ENCODE measurements around the gene DNER. TPM values are rescaled to one million over a fixed set of nuclear protein-coding genes. Genes with fewer than 3 reads are reported as not detected.

The DNER gene
- total RNA-seq, 1 experiment from 2014 or later = 8.4 TPM

- ChIA-PET CTCF (no interaction called here), POLR2A (ENCODE audit: low non-redundant PET) (no interaction called here)
- DNase-seq (ENCODE audit: low spot score) = no peak
- H3K36me3 ChIP-seq (ENCODE audit: insufficient read depth, low read length, poor library complexity, severe bottlenecking) = no peaks in the 10 kb centered on the region
- no peak overlapping the region for H3K4me3 ChIP-seq (ENCODE audit: low read depth, low read length, poor library complexity, severe bottlenecking)
- no peaks in the 10 kb centered on the region for H3K27me3 ChIP-seq (replicated peaks; ENCODE audit: insufficient read depth, low read depth, low read length, poor library complexity)
- H3K27ac ChIP-seq (ENCODE audit: low read depth, low read length, poor library complexity, severe bottlenecking) = no peak overlapping the region
- H3K4me1 ChIP-seq (ENCODE audit: insufficient read depth, low read length, poor library complexity, severe bottlenecking) = no peaks in the 10 kb centered on the region
- no TSS peak for BruUV-seq (replicated peaks)
- no peaks in the 10 kb centered on the region for H3K9me3 ChIP-seq (ENCODE audit: low read depth, low read length, poor library complexity, severe bottlenecking)
- intact Hi-C loops (cut with micrococcal nuclease; ENCODE audit: unreplicated experiment) = no loop called here
- TF ChIP-seq, protein P1, sequence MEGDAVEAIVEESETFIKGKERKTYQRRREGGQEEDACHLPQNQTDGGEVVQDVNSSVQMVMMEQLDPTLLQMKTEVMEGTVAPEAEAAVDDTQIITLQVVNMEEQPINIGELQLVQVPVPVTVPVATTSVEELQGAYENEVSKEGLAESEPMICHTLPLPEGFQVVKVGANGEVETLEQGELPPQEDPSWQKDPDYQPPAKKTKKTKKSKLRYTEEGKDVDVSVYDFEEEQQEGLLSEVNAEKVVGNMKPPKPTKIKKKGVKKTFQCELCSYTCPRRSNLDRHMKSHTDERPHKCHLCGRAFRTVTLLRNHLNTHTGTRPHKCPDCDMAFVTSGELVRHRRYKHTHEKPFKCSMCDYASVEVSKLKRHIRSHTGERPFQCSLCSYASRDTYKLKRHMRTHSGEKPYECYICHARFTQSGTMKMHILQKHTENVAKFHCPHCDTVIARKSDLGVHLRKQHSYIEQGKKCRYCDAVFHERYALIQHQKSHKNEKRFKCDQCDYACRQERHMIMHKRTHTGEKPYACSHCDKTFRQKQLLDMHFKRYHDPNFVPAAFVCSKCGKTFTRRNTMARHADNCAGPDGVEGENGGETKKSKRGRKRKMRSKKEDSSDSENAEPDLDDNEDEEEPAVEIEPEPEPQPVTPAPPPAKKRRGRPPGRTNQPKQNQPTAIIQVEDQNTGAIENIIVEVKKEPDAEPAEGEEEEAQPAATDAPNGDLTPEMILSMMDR (conservative IDR thresholded peaks at IDR 0.05; ENCODE audit: low read depth, low read length) = no peak
Measured at GRCh38 chr2:229363185-229363814, 351.1 kb downstream of the DNER start.

DNA sequence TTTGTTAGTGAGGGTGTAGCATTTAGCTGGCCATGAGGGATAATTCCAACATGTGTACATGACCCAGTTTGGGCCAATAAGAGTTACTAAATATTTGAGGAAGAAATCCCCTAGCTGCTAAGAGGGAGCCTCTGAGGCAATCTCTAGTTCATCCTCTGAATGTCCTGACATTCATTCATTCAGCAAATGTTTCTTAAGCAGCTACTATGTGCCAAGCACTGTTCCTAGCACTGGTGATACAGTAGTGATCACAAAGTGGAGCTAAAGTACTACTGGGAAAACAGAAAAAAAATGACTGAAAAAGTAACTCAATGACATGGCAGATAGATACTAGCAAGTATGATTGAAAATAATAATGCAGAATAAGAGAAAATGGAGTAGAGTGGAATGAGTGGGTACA, 363.5 kb downstream of the DNER start:
- Histone ChIP-seq H3K4me1 (ENCODE audit: insufficient read depth, low read length, poor library complexity, severe bottlenecking) (peaks cover 14% of the 10 kb centered on the region), H3K27ac (ENCODE audit: low read depth, low read length, poor library complexity, severe bottlenecking) (no peak overlapping the region), H3K36me3 (ENCODE audit: insufficient read depth, low read length, poor library complexity, severe bottlenecking) (no peaks in the 10 kb centered on the region), H3K4me3 (ENCODE audit: low read depth, low read length, poor library complexity, severe bottlenecking) (no peak overlapping the region), H3K27me3 (replicated peaks; ENCODE audit: insufficient read depth, low read depth, low read length, poor library complexity) (no peaks in the 10 kb centered on the region), H3K9me3 (ENCODE audit: low read depth, low read length, poor library complexity, severe bottlenecking) (no peaks in the 10 kb centered on the region)
- POLR2A ChIA-PET (ENCODE audit: low non-redundant PET) = no interaction called here
- TF ChIP-seq, protein P1 (conservative IDR thresholded peaks at IDR 0.05; ENCODE audit: low read depth, low read length) = no peak
- TF ChIP-seq EZH2 (IDR thresholded peaks at IDR 0.05; ENCODE audit: borderline replicate concordance, low read depth, low read length, poor library complexity, severe bottlenecking) = no peak
- no TSS peak for BruUV-seq (replicated peaks)
- DNase-seq (ENCODE audit: low spot score) = no peak
- intact Hi-C loops (cut with micrococcal nuclease; ENCODE audit: unreplicated experiment) = no loop called here
- CTCF ChIA-PET = no interaction called here

DNA sequence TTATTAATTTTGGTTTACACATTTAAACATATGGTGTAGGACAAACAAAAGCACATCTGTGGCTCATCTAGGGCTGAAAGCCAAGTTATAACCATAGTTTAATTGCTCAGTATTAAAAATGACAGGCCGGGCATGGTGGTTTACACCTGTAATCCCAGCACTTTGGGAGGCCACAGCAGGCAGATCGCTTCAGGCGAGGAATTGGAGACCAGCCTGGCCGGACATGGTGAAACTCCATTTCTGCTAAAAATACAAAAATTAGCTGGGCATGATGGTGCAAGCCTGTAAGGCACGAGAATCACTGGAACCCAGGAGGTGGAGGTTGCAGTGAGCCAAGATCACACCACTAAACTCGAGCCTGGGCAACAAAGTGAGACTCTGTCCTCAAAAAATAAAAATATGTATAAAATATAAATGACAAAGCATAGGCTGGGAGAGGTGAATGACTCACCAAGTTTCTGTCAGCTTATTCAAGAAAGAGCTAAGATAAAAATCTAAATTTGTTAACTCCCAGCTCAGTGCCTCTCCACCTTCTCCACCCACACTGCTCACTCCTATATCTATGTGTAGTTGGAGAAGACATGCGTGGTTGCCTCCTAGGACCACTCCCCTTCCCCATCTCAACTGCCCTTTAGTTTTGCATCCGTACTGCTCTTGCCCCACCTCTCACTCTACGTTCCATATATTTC, 364.1 kb downstream of the DNER start:
- Histone ChIP-seq H3K27me3 (replicated peaks; ENCODE audit: insufficient read depth, low read depth, low read length, poor library complexity) (no peaks in the 10 kb centered on the region), H3K4me3 (ENCODE audit: low read depth, low read length, poor library complexity, severe bottlenecking) (no peak overlapping the region), H3K27ac (ENCODE audit: low read depth, low read length, poor library complexity, severe bottlenecking) (no peak overlapping the region), H3K9me3 (ENCODE audit: low read depth, low read length, poor library complexity, severe bottlenecking) (no peaks in the 10 kb centered on the region), H3K36me3 (ENCODE audit: insufficient read depth, low read length, poor library complexity, severe bottlenecking) (no peaks in the 10 kb centered on the region), H3K4me1 (ENCODE audit: insufficient read depth, low read length, poor library complexity, severe bottlenecking) (peaks cover 14% of the 10 kb centered on the region)
- intact Hi-C loops (cut with micrococcal nuclease; ENCODE audit: unreplicated experiment) = no loop called here
- no peak for TF ChIP-seq EZH2 (IDR thresholded peaks at IDR 0.05; ENCODE audit: borderline replicate concordance, low read depth, low read length, poor library complexity, severe bottlenecking)
- TF ChIP-seq, protein P1 (conservative IDR thresholded peaks at IDR 0.05; ENCODE audit: low read depth, low read length) = no peak
- POLR2A ChIA-PET (ENCODE audit: low non-redundant PET) = no interaction called here
- no peak for DNase-seq (ENCODE audit: low spot score)
- CTCF ChIA-PET = no interaction called here
- no TSS peak for BruUV-seq (replicated peaks)
